Measurements from ENCODE around the gene FARSB.

- TF ChIP-seq GATA2 (IDR thresholded peaks at IDR 0.05; ENCODE audit: low read depth, low read length) (no peak), GATA3 (IDR thresholded peaks at IDR 0.05; ENCODE audit: low read depth, low read length) (no peak)
Measured at GRCh38 chr2:222577341-222577740, 78.6 kb downstream of the FARSB start.
